GM21360 (cell line): ENCODE data around the gene IVD.

Experiments
- ATAC-seq: cut with Tn5 transposase; IDR thresholded peaks from one replicate; pipeline ENCODE4 v1.9.1; 2021; ENCODE audit warnings: mild to moderate bottlenecking, moderate library complexity; ENCODE audit not compliant: unreplicated experiment

IVD gene

GRCh38 chr15:40412095-40412759 is 6.6 kb downstream of the IVD start:
- no peak for ATAC-seq

- ATAC-seq = no peak
Measured at GRCh38 chr15:40413036-40413435, 7.4 kb downstream of the IVD start.

GRCh38 chr15:40414816-40415215 is 9.2 kb downstream of the IVD start:
- no peak for ATAC-seq

GRCh38 chr15:40415226-40415625 is 9.6 kb downstream of the IVD start:
- ATAC-seq = no peak

- ATAC-seq = no peak
Measured at GRCh38 chr15:40416056-40416455, 10.5 kb downstream of the IVD start.

GRCh38 chr15:40418126-40418525 is 12.5 kb downstream of the IVD start:
- no peak for ATAC-seq

- ATAC-seq = no peak
Measured at GRCh38 chr15:40420071-40420713, 14.6 kb downstream of the IVD start.

- ATAC-seq = no peak
Measured at GRCh38 chr15:40420793-40421192, 15.2 kb downstream of the IVD start.

- no peak for ATAC-seq
Measured at GRCh38 chr15:40421246-40422157, 15.9 kb downstream of the IVD start.

GRCh38 chr15:40424483-40425115 is 19.0 kb downstream of the IVD start:
- no peak for ATAC-seq

- ATAC-seq = no peak
Measured at GRCh38 chr15:40425681-40426080, 20.1 kb downstream of the IVD start.

GRCh38 chr15:40427188-40427587 is 21.6 kb downstream of the IVD start:
- no peak for ATAC-seq

- ATAC-seq = no peak
Measured at GRCh38 chr15:40428185-40428584, 22.6 kb downstream of the IVD start.

GRCh38 chr15:40429068-40429710 is 23.6 kb downstream of the IVD start:
- ATAC-seq = no peak

- no peak for ATAC-seq
Measured at GRCh38 chr15:40430271-40430805, 24.7 kb downstream of the IVD start.

- no peak for ATAC-seq
Measured at GRCh38 chr15:40435023-40435709, 29.6 kb downstream of the IVD start.

- ATAC-seq = no peak
Measured at GRCh38 chr15:40435710-40436089, 30.1 kb downstream of the IVD start.

GRCh38 chr15:40436116-40436891 is 30.7 kb downstream of the IVD start:
- no peak for ATAC-seq
